ENCODE data around the gene PHACTR3. TPM values are rescaled to one million over a fixed set of nuclear protein-coding genes. Genes with fewer than 3 reads are reported as not detected.

PHACTR3 gene
- total and polyA plus RNA-seq, 10 donors: 1.4 to 15.0 (median 8.6) TPM

DNA sequence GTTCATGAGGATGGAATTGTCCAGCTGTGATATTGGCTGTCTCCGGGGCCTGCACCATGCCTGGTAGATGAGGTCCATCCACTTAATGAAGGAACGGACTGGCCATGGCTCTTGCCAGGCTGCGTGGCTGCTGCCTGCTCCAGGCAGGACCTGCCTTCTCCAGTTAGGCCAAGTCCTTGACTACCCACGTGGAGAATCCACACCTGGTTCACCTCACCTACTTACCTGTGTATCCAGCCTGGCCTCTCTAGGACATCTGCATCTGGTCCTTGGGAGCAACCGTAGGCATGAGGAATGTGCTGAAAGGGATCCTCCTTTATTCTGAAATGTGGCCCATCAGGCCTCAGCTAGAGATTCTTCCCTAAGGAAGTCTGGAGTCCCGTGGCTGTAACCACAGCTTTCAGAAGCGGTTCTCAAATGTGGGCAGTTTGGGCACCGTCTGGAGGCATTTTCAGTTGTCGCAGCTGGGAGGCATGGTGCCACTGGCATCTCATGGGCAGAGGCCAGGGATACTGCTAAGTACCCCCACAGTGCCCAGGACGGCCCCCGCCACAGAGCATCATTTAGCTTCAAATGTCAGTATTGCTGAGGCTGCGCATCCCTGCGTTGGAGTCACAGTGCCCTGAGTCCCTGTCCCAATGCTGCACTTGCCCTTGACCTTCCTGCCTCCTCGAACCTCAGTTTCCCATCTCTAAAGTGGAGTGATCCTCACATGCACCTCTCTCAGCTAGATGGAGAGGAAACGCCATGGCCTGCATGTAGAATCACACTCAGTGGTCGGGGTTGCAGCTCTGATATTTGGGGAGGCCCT is 67.5 kb downstream of the PHACTR3 start:
- H3K4me3 ChIP-seq: no peak overlapping the region
- H3K4me1 ChIP-seq: no peaks in the 10 kb centered on the region
- intact Hi-C loops (cut with DNase I; ENCODE audit: low total_unique reads): no loop called here
- no peaks in the 10 kb centered on the region for H3K36me3 ChIP-seq
- WGBS, 5 donors: 70 to 88% (median 85%) methylated on average over 9 to 16 of the region's 16 CpGs
- DNase-seq: no peak
- peaks cover 0 to 17% (median 0%) of the 10 kb centered on the region in 7 donors for H3K27me3 ChIP-seq (replicated peaks in 1 of 7)
- TF ChIP-seq POLR2A (IDR thresholded peaks at IDR 0.05): no peak
- TF ChIP-seq, protein P1, sequence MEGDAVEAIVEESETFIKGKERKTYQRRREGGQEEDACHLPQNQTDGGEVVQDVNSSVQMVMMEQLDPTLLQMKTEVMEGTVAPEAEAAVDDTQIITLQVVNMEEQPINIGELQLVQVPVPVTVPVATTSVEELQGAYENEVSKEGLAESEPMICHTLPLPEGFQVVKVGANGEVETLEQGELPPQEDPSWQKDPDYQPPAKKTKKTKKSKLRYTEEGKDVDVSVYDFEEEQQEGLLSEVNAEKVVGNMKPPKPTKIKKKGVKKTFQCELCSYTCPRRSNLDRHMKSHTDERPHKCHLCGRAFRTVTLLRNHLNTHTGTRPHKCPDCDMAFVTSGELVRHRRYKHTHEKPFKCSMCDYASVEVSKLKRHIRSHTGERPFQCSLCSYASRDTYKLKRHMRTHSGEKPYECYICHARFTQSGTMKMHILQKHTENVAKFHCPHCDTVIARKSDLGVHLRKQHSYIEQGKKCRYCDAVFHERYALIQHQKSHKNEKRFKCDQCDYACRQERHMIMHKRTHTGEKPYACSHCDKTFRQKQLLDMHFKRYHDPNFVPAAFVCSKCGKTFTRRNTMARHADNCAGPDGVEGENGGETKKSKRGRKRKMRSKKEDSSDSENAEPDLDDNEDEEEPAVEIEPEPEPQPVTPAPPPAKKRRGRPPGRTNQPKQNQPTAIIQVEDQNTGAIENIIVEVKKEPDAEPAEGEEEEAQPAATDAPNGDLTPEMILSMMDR (IDR thresholded peaks at IDR 0.05 in 8 of 11, conservative IDR thresholded peaks at IDR 0.05 in 3 of 11): no peak
- no peak for TF ChIP-seq POLR2AphosphoS5 (IDR thresholded peaks at IDR 0.05)
- H3K9me3 ChIP-seq: no peaks in the 10 kb centered on the region
- H3K27ac ChIP-seq: no peak overlapping the region

DNA sequence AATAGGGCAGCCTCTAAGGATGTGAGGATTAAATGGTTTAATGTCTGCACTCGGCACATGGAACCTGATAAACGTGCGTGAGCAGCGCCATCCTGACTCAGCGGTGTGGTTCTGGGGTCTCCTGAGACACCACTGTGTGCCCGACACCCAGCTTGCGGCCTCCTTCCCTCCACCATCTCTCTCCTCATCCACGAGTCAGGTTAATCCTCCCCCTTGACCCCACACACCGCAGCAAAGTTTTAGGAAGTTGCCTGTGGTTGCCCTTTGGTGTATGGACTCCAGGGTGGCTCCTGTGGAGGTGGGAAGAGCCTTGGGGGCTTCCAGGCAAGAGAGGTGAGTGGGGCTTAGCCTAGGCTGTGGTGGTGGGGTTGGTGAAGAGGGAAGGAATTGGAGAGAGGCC is 68.2 kb downstream of the PHACTR3 start:
- no peaks in the 10 kb centered on the region for H3K9me3 ChIP-seq
- no peak for DNase-seq

DNA sequence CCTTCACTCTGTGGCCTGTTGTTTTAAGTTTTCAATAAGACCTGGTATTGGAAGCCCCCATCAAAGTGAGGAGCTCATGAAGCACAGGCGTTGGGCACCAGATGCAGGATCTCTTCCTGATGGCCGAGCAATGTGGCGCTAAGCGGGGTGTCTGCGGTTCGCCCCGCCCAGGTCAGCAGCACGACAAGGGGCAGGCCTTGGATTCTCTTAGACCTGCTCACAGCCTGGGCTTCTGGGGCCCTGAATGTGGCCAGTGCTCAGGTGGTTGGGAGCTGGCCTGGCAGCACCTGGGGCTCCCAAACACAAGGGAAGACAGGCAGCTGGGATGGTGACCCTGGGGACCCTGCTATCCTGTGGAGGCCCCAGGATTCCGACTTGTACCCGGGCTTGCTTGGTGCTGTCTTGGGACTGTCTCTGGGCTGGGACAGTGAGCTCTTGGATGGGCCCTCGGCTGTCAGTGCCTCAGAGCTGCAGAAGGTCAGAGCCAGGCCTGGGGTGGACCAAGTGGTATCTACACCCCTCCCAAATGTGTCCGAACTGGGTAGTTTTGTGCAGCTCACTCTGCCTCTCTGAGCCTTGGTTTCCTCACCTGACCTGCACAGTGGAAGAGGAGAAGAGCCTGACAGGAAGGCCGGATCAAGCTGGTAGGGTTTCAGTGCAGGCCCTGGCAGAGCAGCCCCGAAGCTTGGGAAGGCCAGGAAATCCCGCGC is 69.1 kb downstream of the PHACTR3 start:
- DNase-seq: no peak
- WGBS, 5 donors: 82 to 91% (median 86%) methylated on average over 11 to 16 of the region's 16 CpGs

More for the DNA sequence above, 68.2 kb downstream of the PHACTR3 start:
- TF ChIP-seq, protein P1 (IDR thresholded peaks at IDR 0.05 in 8 of 11, conservative IDR thresholded peaks at IDR 0.05 in 3 of 11): no peak
- TF ChIP-seq POLR2AphosphoS5 (IDR thresholded peaks at IDR 0.05): no peak
- TF ChIP-seq POLR2A (IDR thresholded peaks at IDR 0.05): no peak
- H3K36me3 ChIP-seq: no peaks in the 10 kb centered on the region
- H3K4me3 ChIP-seq: no peak overlapping the region
- intact Hi-C loops (cut with DNase I; ENCODE audit: low total_unique reads): no loop called here
- WGBS, 5 donors: 74 to 89% (median 83%) methylated on average over 9 of the region's 9 CpGs
- no peaks in the 10 kb centered on the region for H3K4me1 ChIP-seq
- no peak overlapping the region for H3K27ac ChIP-seq
- H3K27me3 ChIP-seq (replicated peaks in 1 of 7): peaks cover 0 to 21% (median 0%) of the 10 kb centered on the region in 7 donors

More for the DNA sequence above, 69.1 kb downstream of the PHACTR3 start:
- TF ChIP-seq POLR2AphosphoS5 (IDR thresholded peaks at IDR 0.05): no peak
- TF ChIP-seq, protein P1 (IDR thresholded peaks at IDR 0.05 in 8 of 11, conservative IDR thresholded peaks at IDR 0.05 in 3 of 11): no peak
- no peak for TF ChIP-seq POLR2A (IDR thresholded peaks at IDR 0.05)
- Histone ChIP-seq H3K4me1 (no peaks in the 10 kb centered on the region), H3K9me3 (no peaks in the 10 kb centered on the region), H3K27me3 (replicated peaks in 1 of 7) (peaks cover 0 to 29% (median 0%) of the 10 kb centered on the region in 7 donors), H3K4me3 (no peak overlapping the region), H3K36me3 (no peaks in the 10 kb centered on the region), H3K27ac (no peak overlapping the region)
- intact Hi-C loops (cut with DNase I; ENCODE audit: low total_unique reads): no loop called here

Measured in spleen (tissue), 11 donors.